H7 (cell line): ENCODE data around the gene CDC42BPG. TPM values are rescaled to one million over a fixed set of nuclear protein-coding genes. Genes with fewer than 3 reads are reported as not detected.

ENCODE experiments used
- DNase-seq: peaks from one replicate; pipeline ENCODE4 v3.0.0; 2012
- H3K27me3 ChIP-seq: 2 replicates; pipeline ENCODE4 v1.6.0; 2011; ENCODE audit warnings: mild to moderate bottlenecking, low read length; ENCODE audit not compliant: control insufficient read depth, insufficient read depth
- H3K36me3 ChIP-seq: replicated peaks from 2 replicates; pipeline ENCODE4 v1.5.1; 2011; ENCODE audit warnings: low read length; ENCODE audit not compliant: control insufficient read depth, insufficient read depth
- H3K4me3 ChIP-seq: 2 replicates; pipeline ENCODE4 v1.5.1; 2011; ENCODE audit warnings: low read depth, mild to moderate bottlenecking, control low read depth, low read length, moderate library complexity; ENCODE audit not compliant: insufficient read depth
- total RNA-seq: library from RNA; depleted of rRNA; stranded (reverse); fragments of >200 nt; shearing (Covaris generic); gene quantifications from 2 replicates; pipeline ENCODE4 v1.2.3, GENCODE V29; 2014

The CDC42BPG gene
- total RNA-seq, 1 experiment from 2014 or later: 2.3 TPM

GRCh38 chr11:64885367-64886286 is 41.2 kb upstream of the CDC42BPG start:
- no peaks in the 10 kb centered on the region for H3K27me3 ChIP-seq
- no peak for DNase-seq
- H3K36me3 ChIP-seq: no peaks in the 10 kb centered on the region
- H3K4me3 ChIP-seq: no peak overlapping the region

- no peaks in the 10 kb centered on the region for H3K27me3 ChIP-seq
- DNase-seq: no peak
- no peak overlapping the region for H3K4me3 ChIP-seq
- no peaks in the 10 kb centered on the region for H3K36me3 ChIP-seq
Observed at GRCh38 chr11:64884019-64884418, 39.6 kb upstream of the CDC42BPG start.

GRCh38 chr11:64883575-64883974 is 39.1 kb upstream of the CDC42BPG start:
- no peak for DNase-seq
- no peaks in the 10 kb centered on the region for H3K27me3 ChIP-seq
- H3K36me3 ChIP-seq: no peaks in the 10 kb centered on the region
- H3K4me3 ChIP-seq: no peak overlapping the region

GRCh38 chr11:64882243-64882642 is 37.8 kb upstream of the CDC42BPG start:
- H3K4me3 ChIP-seq: no peak overlapping the region
- H3K36me3 ChIP-seq: no peaks in the 10 kb centered on the region
- DNase-seq: no peak
- H3K27me3 ChIP-seq: peaks cover 2% of the 10 kb centered on the region

GRCh38 chr11:64881476-64881875 is 37.0 kb upstream of the CDC42BPG start:
- H3K4me3 ChIP-seq: no peak overlapping the region
- H3K36me3 ChIP-seq: no peaks in the 10 kb centered on the region
- no peak for DNase-seq

GRCh38 chr11:64880240-64881001 is 36.0 kb upstream of the CDC42BPG start:
- H3K36me3 ChIP-seq: no peaks in the 10 kb centered on the region
- peaks cover 2% of the 10 kb centered on the region for H3K27me3 ChIP-seq
- no peak overlapping the region for H3K4me3 ChIP-seq
- DNase-seq: no peak

More at GRCh38 chr11:64881476-64881875, 37.0 kb upstream of the CDC42BPG start:
- peaks cover 2% of the 10 kb centered on the region for H3K27me3 ChIP-seq

GRCh38 chr11:64879244-64879900 is 34.9 kb upstream of the CDC42BPG start:
- H3K27me3 ChIP-seq: peaks cover 2% of the 10 kb centered on the region
- H3K36me3 ChIP-seq: no peaks in the 10 kb centered on the region; the same call in 1 of the 2 replicates
- DNase-seq: peak; percentile 48
- peak overlapping the region; percentile 83 for H3K4me3 ChIP-seq

GRCh38 chr11:64878494-64879243 is 34.2 kb upstream of the CDC42BPG start, which contains the start of gene EHD1:
EHD1 (minus strand) TSS chr11:64878621; CDS start chr11:64878464, 157 bp downstream.
- Histone ChIP-seq H3K27me3 (peaks cover 2% of the 10 kb centered on the region), H3K36me3 (no peaks in the 10 kb centered on the region; the same call in 1 of the 2 replicates), H3K4me3 (peak within 1 kb of the TSS; percentile 98)
- peak; percentile 100 for DNase-seq

GRCh38 chr11:64878223-64878493 is 33.7 kb upstream of the CDC42BPG start:
- no peak for DNase-seq
- Histone ChIP-seq H3K27me3 (peaks cover 2% of the 10 kb centered on the region), H3K4me3 (peak overlapping the region; percentile 98), H3K36me3 (no peaks in the 10 kb centered on the region; the same call in 1 of the 2 replicates)

- no peaks in the 10 kb centered on the region; the same call in 1 of the 2 replicates for H3K36me3 ChIP-seq
- H3K27me3 ChIP-seq: peaks cover 2% of the 10 kb centered on the region
- DNase-seq: no peak
- peak overlapping the region; percentile 98 for H3K4me3 ChIP-seq
Observed at GRCh38 chr11:64877390-64878222, 33.2 kb upstream of the CDC42BPG start.

GRCh38 chr11:64876835-64877341 is 32.4 kb upstream of the CDC42BPG start:
- DNase-seq: no peak
- Histone ChIP-seq H3K36me3 (no peaks in the 10 kb centered on the region; the same call in 1 of the 2 replicates), H3K27me3 (peaks cover 2% of the 10 kb centered on the region), H3K4me3 (peak overlapping the region; percentile 98)

GRCh38 chr11:64876229-64876750 is 31.8 kb upstream of the CDC42BPG start:
- no peaks in the 10 kb centered on the region; the same call in none of the 2 replicates for H3K36me3 ChIP-seq
- no peak overlapping the region for H3K4me3 ChIP-seq
- peaks cover 2% of the 10 kb centered on the region for H3K27me3 ChIP-seq
- DNase-seq: no peak
